ENCODE data around the gene TBC1D28. TPM values are rescaled to one million over a fixed set of nuclear protein-coding genes. Genes with fewer than 3 reads are reported as not detected.
A peak's percentile ranks its signal among the peaks of the same experiment; 100 is the strongest.
"Not testable (repeated sequence)": the region's sequence is repeated elsewhere in the genome, so short reads cannot be mapped to it uniquely, and the experiment has no call there.

The TBC1D28 gene
- not detected for total RNA-seq

- not testable (repeated sequence) for H3K4me3 ChIP-seq (ENCODE audit: low read length); H3K9me3 ChIP-seq (ENCODE audit: low read depth, low read length); H3K4me1 ChIP-seq (ENCODE audit: insufficient read depth, low read length); H3K27me3 ChIP-seq (ENCODE audit: insufficient read depth, low read length)
Measured at GRCh38 chr17:18644291-18644690, at the start of gene TBC1D28. Gene TBC1D28, minus strand, starts transcription at chr17:18644391. Its CDS starts 3,039 bp downstream, at chr17:18641352.

- not testable (repeated sequence) for H3K27me3 ChIP-seq (ENCODE audit: insufficient read depth, low read length); H3K4me1 ChIP-seq (ENCODE audit: insufficient read depth, low read length); H3K9me3 ChIP-seq (ENCODE audit: low read depth, low read length)
- peak overlapping the region; percentile 36 for H3K4me3 ChIP-seq (ENCODE audit: low read length)
Measured at GRCh38 chr17:18682668-18683067, 38.5 kb upstream of the TBC1D28 start.

- peak within 1 kb of the TSS; percentile 36 for H3K4me3 ChIP-seq (ENCODE audit: low read length)
- H3K27me3 ChIP-seq (ENCODE audit: insufficient read depth, low read length); H3K4me1 ChIP-seq (ENCODE audit: insufficient read depth, low read length); H3K9me3 ChIP-seq (ENCODE audit: low read depth, low read length): not testable (repeated sequence)
Measured at GRCh38 chr17:18681767-18682571, 37.8 kb upstream of the TBC1D28 start, which contains the start of gene FOXO3B. Gene FOXO3B, minus strand, starts transcription at chr17:18682314. Its CDS starts 663 bp downstream, at chr17:18681651.

- H3K27me3 ChIP-seq (ENCODE audit: insufficient read depth, low read length); H3K4me1 ChIP-seq (ENCODE audit: insufficient read depth, low read length); H3K9me3 ChIP-seq (ENCODE audit: low read depth, low read length); H3K4me3 ChIP-seq (ENCODE audit: low read length): not testable (repeated sequence)
Measured at GRCh38 chr17:18677381-18677780, 33.2 kb upstream of the TBC1D28 start.

- H3K9me3 ChIP-seq (ENCODE audit: low read depth, low read length); H3K4me3 ChIP-seq (ENCODE audit: low read length); H3K4me1 ChIP-seq (ENCODE audit: insufficient read depth, low read length); H3K27me3 ChIP-seq (ENCODE audit: insufficient read depth, low read length): not testable (repeated sequence)
Measured at GRCh38 chr17:18676928-18677327, 32.7 kb upstream of the TBC1D28 start.

GRCh38 chr17:18672395-18673227 is 28.4 kb upstream of the TBC1D28 start:
- H3K27me3 ChIP-seq (ENCODE audit: insufficient read depth, low read length); H3K4me1 ChIP-seq (ENCODE audit: insufficient read depth, low read length); H3K4me3 ChIP-seq (ENCODE audit: low read length); H3K9me3 ChIP-seq (ENCODE audit: low read depth, low read length): not testable (repeated sequence)

GRCh38 chr17:18668625-18669024 is 24.4 kb upstream of the TBC1D28 start:
- not testable (repeated sequence) for H3K4me1 ChIP-seq (ENCODE audit: insufficient read depth, low read length); H3K9me3 ChIP-seq (ENCODE audit: low read depth, low read length); H3K4me3 ChIP-seq (ENCODE audit: low read length); H3K27me3 ChIP-seq (ENCODE audit: insufficient read depth, low read length)

GRCh38 chr17:18667535-18667934 is 23.3 kb upstream of the TBC1D28 start:
- peaks cover 10% of the 10 kb centered on the region for H3K9me3 ChIP-seq (ENCODE audit: low read depth, low read length)
- not testable (repeated sequence) for H3K4me3 ChIP-seq (ENCODE audit: low read length); H3K4me1 ChIP-seq (ENCODE audit: insufficient read depth, low read length); H3K27me3 ChIP-seq (ENCODE audit: insufficient read depth, low read length)

- H3K9me3 ChIP-seq (ENCODE audit: low read depth, low read length): peaks cover 20% of the 10 kb centered on the region
- not testable (repeated sequence) for H3K4me1 ChIP-seq (ENCODE audit: insufficient read depth, low read length); H3K27me3 ChIP-seq (ENCODE audit: insufficient read depth, low read length); H3K4me3 ChIP-seq (ENCODE audit: low read length)
Measured at GRCh38 chr17:18666326-18666725, 22.1 kb upstream of the TBC1D28 start.

- not testable (repeated sequence) for H3K4me1 ChIP-seq (ENCODE audit: insufficient read depth, low read length); H3K4me3 ChIP-seq (ENCODE audit: low read length); H3K27me3 ChIP-seq (ENCODE audit: insufficient read depth, low read length)
- peaks cover 28% of the 10 kb centered on the region for H3K9me3 ChIP-seq (ENCODE audit: low read depth, low read length)
Measured at GRCh38 chr17:18661924-18662624, 17.9 kb upstream of the TBC1D28 start.

- H3K9me3 ChIP-seq (ENCODE audit: low read depth, low read length); H3K4me3 ChIP-seq (ENCODE audit: low read length); H3K4me1 ChIP-seq (ENCODE audit: insufficient read depth, low read length); H3K27me3 ChIP-seq (ENCODE audit: insufficient read depth, low read length): not testable (repeated sequence)
Measured at GRCh38 chr17:18650094-18650493, 5.9 kb upstream of the TBC1D28 start.

- H3K4me1 ChIP-seq (ENCODE audit: insufficient read depth, low read length); H3K27me3 ChIP-seq (ENCODE audit: insufficient read depth, low read length); H3K4me3 ChIP-seq (ENCODE audit: low read length); H3K9me3 ChIP-seq (ENCODE audit: low read depth, low read length): not testable (repeated sequence)
Measured at GRCh38 chr17:18643124-18643523, 1.1 kb downstream of the TBC1D28 start.

- not testable (repeated sequence) for H3K4me1 ChIP-seq (ENCODE audit: insufficient read depth, low read length); H3K4me3 ChIP-seq (ENCODE audit: low read length); H3K9me3 ChIP-seq (ENCODE audit: low read depth, low read length); H3K27me3 ChIP-seq (ENCODE audit: insufficient read depth, low read length)
Measured at GRCh38 chr17:18638357-18638756, 5.8 kb downstream of the TBC1D28 start.

GRCh38 chr17:18636237-18636636 is 8.0 kb downstream of the TBC1D28 start:
- H3K27me3 ChIP-seq (ENCODE audit: insufficient read depth, low read length); H3K4me1 ChIP-seq (ENCODE audit: insufficient read depth, low read length); H3K4me3 ChIP-seq (ENCODE audit: low read length); H3K9me3 ChIP-seq (ENCODE audit: low read depth, low read length): not testable (repeated sequence)

- H3K4me3 ChIP-seq (ENCODE audit: low read length): not testable (repeated sequence)
Measured at GRCh38 chr17:18635773-18636172, 8.4 kb downstream of the TBC1D28 start.

More at GRCh38 chr17:18635773-18636172, 8.4 kb downstream of the TBC1D28 start:
- H3K27me3 ChIP-seq (ENCODE audit: insufficient read depth, low read length); H3K4me1 ChIP-seq (ENCODE audit: insufficient read depth, low read length); H3K9me3 ChIP-seq (ENCODE audit: low read depth, low read length): not testable (repeated sequence)
